ENCODE results near the gene OLFM2. TPM values are rescaled to one million over a fixed set of nuclear protein-coding genes. Genes with fewer than 3 reads are reported as not detected.
A peak's percentile ranks its signal among the peaks of the same experiment; 100 is the strongest.
"Not testable (repeated sequence)": the region's sequence is repeated elsewhere in the genome, so short reads cannot be mapped to it uniquely, and the experiment has no call there.

The OLFM2 gene
- total RNA-seq, 1 experiment from 2014 or later, result not detected

- no peak for DNase-seq (ENCODE audit: low read depth)
Measured at GRCh38 chr19:9943744-9944143, 7.4 kb upstream of the OLFM2 start.

GRCh38 chr19:9941671-9942070 is 5.4 kb upstream of the OLFM2 start:
- no peak for DNase-seq (ENCODE audit: low read depth)

- DNase-seq (ENCODE audit: low read depth), result no peak
Measured at GRCh38 chr19:9941231-9941630, 4.9 kb upstream of the OLFM2 start.

GRCh38 chr19:9940778-9941177 is 4.5 kb upstream of the OLFM2 start:
- no peak for DNase-seq (ENCODE audit: low read depth)

- no peak for DNase-seq (ENCODE audit: low read depth)
Measured at GRCh38 chr19:9939301-9939913, 3.1 kb upstream of the OLFM2 start.

- no peak for DNase-seq (ENCODE audit: low read depth)
Measured at GRCh38 chr19:9937001-9937411, 691 bp upstream of the OLFM2 start.

GRCh38 chr19:9935506-9936325 is 599 bp downstream of the OLFM2 start:
- no peak for DNase-seq (ENCODE audit: low read depth)

GRCh38 chr19:9934132-9934950 is 2.0 kb downstream of the OLFM2 start:
- DNase-seq (ENCODE audit: low read depth), result peak; percentile 34

GRCh38 chr19:9932835-9933234 is 3.5 kb downstream of the OLFM2 start:
- DNase-seq (ENCODE audit: low read depth), result no peak

GRCh38 chr19:9931629-9932028 is 4.7 kb downstream of the OLFM2 start:
- DNase-seq (ENCODE audit: low read depth), result no peak

GRCh38 chr19:9923440-9923839 is 12.9 kb downstream of the OLFM2 start:
- no peak for DNase-seq (ENCODE audit: low read depth)

- DNase-seq (ENCODE audit: low read depth), result not testable (repeated sequence)
Measured at GRCh38 chr19:9922782-9923379, 13.4 kb downstream of the OLFM2 start.

GRCh38 chr19:9917321-9917720 is 19.0 kb downstream of the OLFM2 start:
- DNase-seq (ENCODE audit: low read depth), result peak; percentile 51

- no peak for DNase-seq (ENCODE audit: low read depth)
Measured at GRCh38 chr19:9916719-9917118, 19.6 kb downstream of the OLFM2 start.

- peak; percentile 81 for DNase-seq (ENCODE audit: low read depth)
Measured at GRCh38 chr19:9914315-9915207, 21.8 kb downstream of the OLFM2 start.

- no peak for DNase-seq (ENCODE audit: low read depth)
Measured at GRCh38 chr19:9914001-9914314, 22.4 kb downstream of the OLFM2 start.

GRCh38 chr19:9913237-9914000 is 22.9 kb downstream of the OLFM2 start:
- no peak for DNase-seq (ENCODE audit: low read depth)

GRCh38 chr19:9912551-9913236 is 23.6 kb downstream of the OLFM2 start:
- DNase-seq (ENCODE audit: low read depth), result no peak

GRCh38 chr19:9911524-9912185 is 24.7 kb downstream of the OLFM2 start:
- no peak for DNase-seq (ENCODE audit: low read depth)
